HUES64 (cell line): ENCODE data around the gene ABCF3.

Source experiments
- H3K27ac ChIP-seq: 2 replicates; pipeline ENCODE4 v1.7.0; 2013; ENCODE audit warnings: low read depth, low read length, inconsistent platforms
- H3K27me3 ChIP-seq: 2 replicates; pipeline ENCODE4 v1.6.1; 2013; ENCODE audit warnings: mild to moderate bottlenecking, low read length; ENCODE audit not compliant: insufficient read depth
- H3K36me3 ChIP-seq: 2 replicates; pipeline ENCODE4 v1.6.1; 2013; ENCODE audit warnings: mild to moderate bottlenecking, low read length; ENCODE audit not compliant: insufficient read depth
- H3K4me1 ChIP-seq: 2 replicates; pipeline ENCODE4 v1.6.1; 2013; ENCODE audit warnings: mild to moderate bottlenecking, low read length, moderate library complexity; ENCODE audit not compliant: insufficient read depth
- H3K4me3 ChIP-seq: 2 replicates; pipeline ENCODE4 v1.5.1; 2013; ENCODE audit warnings: mild to moderate bottlenecking, low read length, moderate library complexity
- H3K9ac ChIP-seq: 2 replicates; pipeline ENCODE4 v1.6.1; 2013; ENCODE audit warnings: mild to moderate bottlenecking, low read depth, low read length
- H3K9me3 ChIP-seq: 2 replicates; pipeline ENCODE4 v1.6.1; 2013; ENCODE audit warnings: low read depth, low read length; ENCODE audit not compliant: insufficient read depth
- WGBS: fragments of 150-250, 120-280 bp; methylation state at CpG from one replicate; pipeline ENCODE4 v1.1.7; 2013; ENCODE audit warnings: missing lambda C conversion rate; 5-methylcytosine and 5-hydroxymethylcytosine counted together

Gene ABCF3

DNA sequence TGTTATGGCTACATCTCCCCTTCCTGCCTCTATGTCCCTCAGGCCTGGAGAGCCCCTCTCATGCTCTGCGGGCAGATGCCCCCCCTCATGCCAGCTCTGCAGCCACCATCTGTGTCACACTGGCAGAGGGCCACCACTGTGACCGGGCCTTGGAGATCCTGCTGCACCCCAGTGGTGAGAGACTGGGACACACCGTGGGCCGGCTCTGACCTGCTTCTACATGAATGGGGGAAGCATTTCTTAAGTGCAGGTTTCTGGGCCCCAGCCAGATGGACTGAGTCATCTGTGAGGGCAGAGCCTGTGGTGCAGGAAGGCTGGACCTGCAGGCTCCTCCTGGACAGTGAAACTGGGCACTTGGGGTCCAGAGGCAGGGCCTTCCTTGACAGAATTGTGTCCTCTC, 48.2 kb downstream of the ABCF3 start:
- Histone ChIP-seq H3K9me3 (no peaks in the 10 kb centered on the region), H3K9ac (no peak overlapping the region), H3K27ac (no peak overlapping the region), H3K36me3 (no peaks in the 10 kb centered on the region), H3K27me3 (peaks cover 55% of the 10 kb centered on the region), H3K4me3 (no peak overlapping the region), H3K4me1 (no peaks in the 10 kb centered on the region)
- 69% methylated on average over 4 of the region's 4 CpGs for WGBS

DNA sequence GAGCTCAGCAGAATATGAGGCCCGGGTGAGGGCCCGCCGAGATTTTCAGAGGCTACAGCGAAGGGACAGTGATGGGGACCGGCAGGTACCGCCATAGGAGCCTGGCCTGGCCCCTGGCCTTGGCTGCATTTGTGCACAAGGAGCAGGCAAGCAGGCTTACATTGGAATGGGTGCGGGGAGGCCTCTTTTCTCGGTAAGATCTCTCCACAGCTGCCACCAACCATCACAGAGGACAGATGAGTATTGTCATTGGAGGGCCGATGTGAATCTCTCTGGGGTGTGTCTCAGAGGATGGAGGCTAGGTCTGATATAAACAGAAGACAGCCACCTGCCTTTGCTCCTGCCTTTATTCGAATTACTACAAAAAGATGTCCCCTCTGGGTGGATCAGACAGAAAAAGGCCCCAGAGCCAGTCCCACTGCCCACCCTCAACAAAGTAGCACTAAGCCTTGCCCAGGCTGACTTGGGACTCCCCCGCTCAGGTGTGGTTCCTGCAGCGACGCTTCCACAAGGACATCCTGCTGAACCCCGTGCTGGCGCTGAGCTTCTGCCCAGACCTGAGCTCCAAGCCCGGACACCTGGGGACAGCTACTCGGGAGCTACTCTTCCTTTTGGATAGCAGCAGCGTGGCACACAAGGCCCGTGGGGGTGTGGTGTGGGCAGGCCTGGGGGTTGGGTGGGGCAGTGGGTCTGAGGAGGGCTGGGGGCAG, 48.8 kb downstream of the ABCF3 start:
- WGBS = 89% methylated on average over 19 of the region's 19 CpGs
- Histone ChIP-seq H3K4me3 (no peak overlapping the region), H3K9ac (no peak overlapping the region), H3K27ac (no peak overlapping the region), H3K36me3 (no peaks in the 10 kb centered on the region), H3K27me3 (peaks cover 49% of the 10 kb centered on the region), H3K9me3 (no peaks in the 10 kb centered on the region), H3K4me1 (no peaks in the 10 kb centered on the region)

DNA sequence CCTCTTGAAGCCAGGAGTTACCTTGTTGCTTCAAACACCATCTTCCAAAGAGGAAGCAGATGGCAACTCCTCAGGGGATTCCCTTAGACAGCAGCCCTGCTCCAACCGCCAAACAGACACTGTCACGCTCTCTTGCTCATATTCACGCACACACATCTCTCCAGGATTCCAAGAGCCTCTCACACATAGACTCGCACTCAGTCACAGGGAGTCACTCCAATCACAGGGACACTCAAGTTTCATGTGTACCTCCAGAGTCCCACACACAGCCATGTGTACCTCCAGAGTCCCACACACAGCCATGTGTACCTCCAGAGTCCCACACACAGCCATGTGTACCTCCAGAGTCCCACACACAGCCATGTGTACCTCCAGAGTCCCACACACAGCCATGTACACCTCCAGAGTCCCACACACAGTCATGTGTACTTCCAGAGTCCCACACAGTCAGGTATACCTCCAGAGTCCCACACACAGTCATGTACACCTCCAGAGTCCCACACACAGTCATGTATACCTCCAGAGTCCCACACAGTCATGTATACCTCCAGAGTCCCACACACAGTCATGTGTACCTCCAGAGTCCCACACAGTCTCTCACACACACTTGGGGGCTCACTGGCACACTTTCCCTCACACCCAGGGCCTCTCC, 49.5 kb downstream of the ABCF3 start:
- peaks cover 42% of the 10 kb centered on the region for H3K27me3 ChIP-seq
- no peak overlapping the region for H3K9ac ChIP-seq
- H3K9me3 ChIP-seq = no peaks in the 10 kb centered on the region
- WGBS = 89% methylated on average over 4 of the region's 4 CpGs
- H3K4me3 ChIP-seq = no peak overlapping the region
- H3K4me1 ChIP-seq = no peaks in the 10 kb centered on the region
- no peak overlapping the region for H3K27ac ChIP-seq
- no peaks in the 10 kb centered on the region for H3K36me3 ChIP-seq

DNA sequence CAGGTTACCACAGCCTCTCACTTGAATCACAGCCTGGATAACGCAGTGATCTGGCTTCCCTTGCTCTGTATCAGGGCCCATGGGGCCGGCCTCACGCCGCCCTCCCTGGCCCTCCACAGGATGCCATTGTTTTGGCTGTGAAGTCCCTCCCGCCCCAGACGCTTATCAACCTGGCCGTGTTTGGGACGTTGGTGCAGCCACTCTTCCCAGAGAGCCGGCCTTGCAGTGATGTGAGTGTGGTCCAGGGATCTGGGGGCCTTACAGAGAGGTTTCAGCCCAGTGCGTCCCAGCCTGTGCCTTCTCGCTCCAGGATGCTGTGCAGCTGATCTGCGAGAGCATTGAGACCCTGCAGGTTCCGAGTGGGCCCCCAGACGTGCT, 50.0 kb downstream of the ABCF3 start:
- no peaks in the 10 kb centered on the region for H3K36me3 ChIP-seq

DNA sequence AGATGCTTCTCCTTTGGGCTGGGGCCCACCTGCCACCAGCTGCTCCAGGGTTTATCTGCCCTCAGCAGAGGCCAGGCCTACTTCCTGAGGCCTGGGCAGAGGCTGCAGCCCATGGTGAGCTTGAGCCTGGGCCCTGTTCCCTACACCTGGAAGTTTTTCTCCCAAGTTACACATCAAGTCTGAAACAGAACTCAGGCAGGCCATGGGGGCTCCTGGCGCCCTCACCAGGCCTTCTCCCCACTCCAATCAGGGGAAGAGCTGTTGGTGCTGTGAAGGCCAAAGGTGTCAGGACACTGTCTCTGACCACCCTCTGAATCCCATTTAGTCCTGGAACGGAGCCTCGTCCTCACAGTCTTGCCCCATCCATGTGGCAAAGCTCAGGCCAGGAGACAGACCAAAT, 50.6 kb downstream of the ABCF3 start:
- Histone ChIP-seq H3K36me3 (no peaks in the 10 kb centered on the region), H3K9ac (no peak overlapping the region), H3K27ac (no peak overlapping the region), H3K4me1 (no peaks in the 10 kb centered on the region), H3K4me3 (no peak overlapping the region), H3K9me3 (no peaks in the 10 kb centered on the region), H3K27me3 (peaks cover 31% of the 10 kb centered on the region)
- 83% methylated on average over 3 of the region's 3 CpGs for WGBS

More for the DNA sequence above, 50.0 kb downstream of the ABCF3 start:
- Histone ChIP-seq H3K4me3 (no peak overlapping the region), H3K27ac (no peak overlapping the region), H3K4me1 (no peaks in the 10 kb centered on the region), H3K9ac (no peak overlapping the region), H3K9me3 (no peaks in the 10 kb centered on the region), H3K27me3 (peaks cover 37% of the 10 kb centered on the region)
- 57% methylated on average over 14 of the region's 14 CpGs for WGBS

DNA sequence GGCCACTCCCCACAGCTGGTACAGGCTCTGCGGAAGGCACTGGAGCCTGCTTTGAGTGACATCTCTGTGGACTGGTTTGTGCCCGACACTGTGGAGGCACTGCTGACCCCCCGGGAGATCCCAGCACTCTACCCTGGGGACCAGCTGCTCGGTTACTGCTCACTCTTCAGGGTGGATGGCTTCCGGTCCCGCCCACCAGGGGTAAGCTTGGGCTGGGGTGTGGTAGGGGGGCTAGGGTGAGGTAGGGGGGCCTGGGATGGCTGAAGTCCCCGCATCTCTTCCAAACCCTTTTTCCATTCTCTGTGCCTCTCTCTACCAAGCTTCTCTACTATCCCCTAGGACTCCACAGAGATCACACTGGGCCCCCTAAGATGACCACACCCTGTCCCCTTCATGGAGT, 51.2 kb downstream of the ABCF3 start:
- H3K27ac ChIP-seq = no peak overlapping the region
- H3K9me3 ChIP-seq = no peaks in the 10 kb centered on the region
- no peak overlapping the region for H3K9ac ChIP-seq
- H3K4me3 ChIP-seq = no peak overlapping the region
- H3K36me3 ChIP-seq = peaks cover 1% of the 10 kb centered on the region
- peaks cover 25% of the 10 kb centered on the region for H3K27me3 ChIP-seq
- no peaks in the 10 kb centered on the region for H3K4me1 ChIP-seq
- 96% methylated on average over 7 of the region's 7 CpGs for WGBS

DNA sequence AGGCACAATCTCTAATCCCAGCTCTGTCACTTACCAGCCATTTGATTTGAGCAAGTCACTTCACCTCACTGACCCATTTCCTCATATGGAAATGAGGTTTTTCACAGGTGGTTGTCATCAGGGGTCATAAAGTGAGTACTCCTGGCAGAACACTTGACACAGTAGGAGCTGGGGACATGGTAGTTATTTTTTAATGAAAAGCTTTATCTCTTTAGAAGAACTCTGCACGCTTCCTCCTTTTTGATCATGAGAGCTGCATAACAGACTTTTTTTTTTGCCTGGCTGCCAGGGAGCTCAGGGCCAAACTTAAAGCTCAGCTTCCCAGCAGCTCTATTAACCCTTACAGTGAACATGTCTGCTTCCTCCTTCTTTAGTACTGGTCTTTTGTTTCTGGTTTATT, 51.8 kb downstream of the ABCF3 start:
- Histone ChIP-seq H3K36me3 (peaks cover 7% of the 10 kb centered on the region), H3K4me1 (no peaks in the 10 kb centered on the region), H3K4me3 (no peak overlapping the region), H3K27ac (no peak overlapping the region), H3K27me3 (peaks cover 19% of the 10 kb centered on the region), H3K9me3 (no peaks in the 10 kb centered on the region), H3K9ac (no peak overlapping the region)
- 70% methylated on average over 1 of the region's 1 CpG for WGBS

DNA sequence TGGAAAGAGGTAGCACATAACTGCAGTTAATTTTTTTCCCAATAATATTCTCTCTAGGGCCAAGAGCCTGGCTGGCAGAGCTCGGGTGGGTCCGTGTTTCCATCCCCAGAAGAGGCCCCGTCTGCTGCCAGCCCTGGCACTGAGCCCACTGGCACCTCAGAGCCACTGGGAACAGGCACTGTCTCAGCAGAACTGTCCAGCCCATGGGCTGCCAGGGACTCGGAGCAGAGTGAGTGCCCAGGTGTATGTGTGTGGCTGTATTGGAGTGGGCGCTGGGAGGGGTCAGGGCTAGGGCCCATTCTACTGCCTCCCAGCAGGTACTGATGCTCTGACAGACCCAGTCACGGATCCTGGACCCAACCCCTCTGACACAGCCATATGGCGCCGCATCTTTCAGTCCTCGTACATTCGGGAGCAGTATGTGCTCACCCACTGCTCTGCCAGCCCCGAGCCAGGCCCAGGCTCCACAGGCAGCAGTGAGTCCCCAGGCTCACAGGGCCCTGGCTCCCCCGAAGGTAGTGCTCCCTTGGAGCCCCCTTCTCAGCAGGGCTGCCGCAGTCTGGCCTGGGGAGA, 52.3 kb downstream of the ABCF3 start:
- Histone ChIP-seq H3K4me1 (no peaks in the 10 kb centered on the region), H3K4me3 (no peak overlapping the region), H3K27ac (no peak overlapping the region), H3K9ac (no peak overlapping the region), H3K27me3 (peaks cover 14% of the 10 kb centered on the region), H3K9me3 (no peaks in the 10 kb centered on the region), H3K36me3 (peaks cover 13% of the 10 kb centered on the region)
- 87% methylated on average over 13 of the region's 13 CpGs for WGBS

DNA sequence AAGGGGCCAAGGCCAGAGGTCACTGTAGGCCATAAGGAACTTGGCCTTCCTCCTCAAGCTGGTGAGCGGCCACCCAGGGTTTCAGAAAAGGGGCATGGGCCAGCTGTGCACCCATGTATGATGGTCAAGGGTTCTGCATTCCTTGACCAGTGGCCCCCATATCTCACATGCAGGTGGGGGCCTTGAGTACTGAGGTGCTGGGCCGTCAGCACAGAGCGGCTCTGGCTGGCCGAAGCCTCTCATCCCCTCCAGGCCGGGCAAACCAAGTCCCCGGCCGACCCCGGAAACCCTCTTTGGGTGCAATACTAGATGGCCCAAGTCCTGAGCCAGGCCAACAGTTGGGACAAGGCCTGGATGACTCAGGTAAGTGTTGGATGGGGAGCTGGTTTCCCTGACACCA, 53.2 kb downstream of the ABCF3 start:
- 95% methylated on average over 8 of the region's 8 CpGs for WGBS
- H3K9ac ChIP-seq = no peak overlapping the region
- H3K27ac ChIP-seq = no peak overlapping the region
- peaks cover 21% of the 10 kb centered on the region for H3K36me3 ChIP-seq
- H3K4me1 ChIP-seq = no peaks in the 10 kb centered on the region
- no peak overlapping the region for H3K4me3 ChIP-seq
- no peaks in the 10 kb centered on the region for H3K9me3 ChIP-seq
- peaks cover 5% of the 10 kb centered on the region; the same call in 1 of the 2 replicates for H3K27me3 ChIP-seq

DNA sequence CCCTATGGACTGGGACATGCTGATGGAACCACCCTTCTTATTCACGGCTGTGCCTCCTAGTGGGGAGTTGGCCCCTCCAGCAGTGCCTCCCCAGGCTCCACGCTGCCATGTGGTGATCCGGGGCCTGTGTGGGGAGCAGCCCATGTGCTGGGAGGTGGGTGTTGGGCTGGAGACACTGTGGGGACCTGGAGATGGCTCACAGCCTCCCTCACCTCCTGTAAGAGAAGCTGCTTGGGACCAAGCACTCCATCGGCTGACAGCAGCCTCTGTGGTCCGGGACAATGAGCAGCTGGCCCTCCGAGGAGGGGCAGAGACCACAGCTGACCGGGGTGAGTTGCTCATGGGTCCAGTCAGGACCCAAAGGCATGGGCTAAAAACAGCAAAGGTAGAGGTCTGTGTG, 53.7 kb downstream of the ABCF3 start:
- H3K4me3 ChIP-seq = no peak overlapping the region
- H3K9ac ChIP-seq = no peak overlapping the region
- H3K27ac ChIP-seq = no peak overlapping the region
- no peaks in the 10 kb centered on the region for H3K4me1 ChIP-seq
- H3K9me3 ChIP-seq = no peaks in the 10 kb centered on the region
- H3K36me3 ChIP-seq = peaks cover 26% of the 10 kb centered on the region
- 85% methylated on average over 7 of the region's 7 CpGs for WGBS
- H3K27me3 ChIP-seq = peaks cover 2% of the 10 kb centered on the region; the same call in 1 of the 2 replicates

DNA sequence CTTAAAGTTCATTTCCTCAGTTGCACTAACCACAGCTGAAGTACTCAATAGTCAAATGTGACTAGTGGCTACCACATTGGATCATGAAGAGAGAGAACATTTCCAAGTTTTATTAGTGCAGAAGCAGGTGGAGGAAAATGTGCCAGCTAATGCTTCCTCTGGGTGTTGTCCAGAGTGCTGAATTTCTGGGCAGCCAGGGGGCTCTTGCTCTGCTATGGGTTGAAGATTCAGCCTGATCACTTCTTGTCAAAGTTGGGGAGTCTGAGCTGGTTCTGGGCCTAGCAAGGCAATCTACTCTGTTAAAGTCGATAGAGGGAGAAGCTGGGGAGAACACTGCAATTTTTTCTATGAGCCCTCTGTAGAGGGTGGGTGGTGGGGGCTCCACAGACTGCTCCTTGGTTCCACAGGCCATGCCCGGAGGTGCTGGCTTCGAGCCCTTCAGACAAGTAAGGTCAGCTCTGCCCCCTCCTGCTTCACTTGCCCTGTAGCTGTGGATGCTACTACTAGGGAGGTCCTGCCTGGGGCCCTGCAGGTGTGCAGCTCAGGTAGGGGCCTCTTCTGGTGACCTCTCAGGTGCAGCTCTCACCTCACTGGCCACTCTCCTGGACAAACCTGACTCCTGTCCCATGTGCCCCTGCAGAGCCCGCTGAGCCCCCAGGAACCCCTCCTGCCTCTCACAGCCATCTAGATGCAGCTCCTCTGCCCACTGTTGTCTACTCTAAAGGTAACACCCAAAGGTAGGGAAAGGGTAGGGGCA, 54.6 kb downstream of the ABCF3 start:
- Histone ChIP-seq H3K4me3 (no peak overlapping the region), H3K36me3 (peaks cover 35% of the 10 kb centered on the region), H3K4me1 (no peaks in the 10 kb centered on the region), H3K9me3 (no peaks in the 10 kb centered on the region), H3K27ac (no peak overlapping the region), H3K9ac (no peak overlapping the region), H3K27me3 (no peaks in the 10 kb centered on the region)
- WGBS = 89% methylated on average over 4 of the region's 4 CpGs
